ENCODE measurements around the gene HSD17B2. TPM values are rescaled to one million over a fixed set of nuclear protein-coding genes. Genes with fewer than 3 reads are reported as not detected.

The HSD17B2 gene
- polyA plus RNA-seq, 1 of the 3 experiments (the other 2 are of a cell fraction), result not detected

DNA sequence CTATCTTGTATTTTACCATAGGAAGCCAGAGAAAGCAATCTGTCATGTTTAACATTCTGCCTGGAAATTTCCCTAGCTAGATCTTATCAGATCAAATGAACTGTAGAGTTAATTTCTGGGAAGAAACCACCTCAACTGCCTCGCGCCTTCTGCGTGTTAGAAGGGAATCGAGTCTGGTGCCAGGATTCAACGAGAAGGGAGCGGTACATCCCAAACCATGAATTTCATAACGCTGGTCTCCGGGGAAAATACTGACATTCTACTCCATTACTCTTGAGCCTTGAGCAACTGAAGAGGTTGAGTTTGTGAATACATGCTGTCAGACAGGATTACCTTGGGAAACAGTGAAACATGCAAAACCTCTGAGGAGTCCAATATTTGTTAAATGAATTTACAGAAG, 99.8 kb downstream of the HSD17B2 start:
- POLR2A ChIA-PET, result no interaction called here

More for the DNA sequence above, 99.8 kb downstream of the HSD17B2 start:
- Histone ChIP-seq H3F3A (replicated peaks; ENCODE audit: insufficient read depth) (no peaks in the 10 kb centered on the region), H3K4me2 (no peak overlapping the region), H3K4me3 (ENCODE audit: low read depth in 2 of 2, low read length in 1 of 2) (no peak overlapping the region), H3K27ac (ENCODE audit: low read depth in 2 of 2, low read length in 1 of 2) (no peak overlapping the region), H3K9me3 (no peaks in the 10 kb centered on the region), H3K9ac (no peak overlapping the region), H3K36me3 (replicated peaks in 1 of 2; ENCODE audit: control insufficient read depth in 1 of 2, insufficient read depth in 2 of 2, low read length in 1 of 2) (peaks cover 0 to 6% of the 10 kb centered on the region in 2 experiments), H3K4me1 (ENCODE audit: control insufficient read depth in 1 of 2, insufficient read depth in 2 of 2, low read depth in 1 of 2, low read length in 1 of 2) (no peaks in the 10 kb centered on the region), H4K20me1 (ENCODE audit: insufficient read depth) (no peaks in the 10 kb centered on the region), H3K27me3 (ENCODE audit: insufficient read depth) (no peaks in the 10 kb centered on the region), H2AFZ (ENCODE audit: low read depth) (no peak overlapping the region), H3K79me2 (ENCODE audit: insufficient read depth) (no peaks in the 10 kb centered on the region), H3K9me2 (no peaks in the 10 kb centered on the region)
- DNase-seq, result no peak
- WGBS (ENCODE audit: low lambda C conversion rate), result 91% methylated on average over 8 of the region's 8 CpGs
- TF ChIP-seq NFIC (IDR thresholded peaks at IDR 0.05; ENCODE audit: borderline replicate concordance) (no peak), SIN3A (IDR thresholded peaks at IDR 0.05; ENCODE audit: borderline replicate concordance, low read depth, low read length) (no peak), RXRA (IDR thresholded peaks at IDR 0.05; ENCODE audit: borderline replicate concordance, low read depth) (no peak), MEF2A (IDR thresholded peaks at IDR 0.05; ENCODE audit: borderline replicate concordance, low read depth) (no peak), NRF1 (IDR thresholded peaks at IDR 0.05; ENCODE audit: low read depth, low read length) (no peak), EP300 (IDR thresholded peaks at IDR 0.05; ENCODE audit: borderline replicate concordance in 1 of 2, low read depth in 1 of 2, low read length in 1 of 2) (no peak)
- TF ChIP-seq, protein P1, sequence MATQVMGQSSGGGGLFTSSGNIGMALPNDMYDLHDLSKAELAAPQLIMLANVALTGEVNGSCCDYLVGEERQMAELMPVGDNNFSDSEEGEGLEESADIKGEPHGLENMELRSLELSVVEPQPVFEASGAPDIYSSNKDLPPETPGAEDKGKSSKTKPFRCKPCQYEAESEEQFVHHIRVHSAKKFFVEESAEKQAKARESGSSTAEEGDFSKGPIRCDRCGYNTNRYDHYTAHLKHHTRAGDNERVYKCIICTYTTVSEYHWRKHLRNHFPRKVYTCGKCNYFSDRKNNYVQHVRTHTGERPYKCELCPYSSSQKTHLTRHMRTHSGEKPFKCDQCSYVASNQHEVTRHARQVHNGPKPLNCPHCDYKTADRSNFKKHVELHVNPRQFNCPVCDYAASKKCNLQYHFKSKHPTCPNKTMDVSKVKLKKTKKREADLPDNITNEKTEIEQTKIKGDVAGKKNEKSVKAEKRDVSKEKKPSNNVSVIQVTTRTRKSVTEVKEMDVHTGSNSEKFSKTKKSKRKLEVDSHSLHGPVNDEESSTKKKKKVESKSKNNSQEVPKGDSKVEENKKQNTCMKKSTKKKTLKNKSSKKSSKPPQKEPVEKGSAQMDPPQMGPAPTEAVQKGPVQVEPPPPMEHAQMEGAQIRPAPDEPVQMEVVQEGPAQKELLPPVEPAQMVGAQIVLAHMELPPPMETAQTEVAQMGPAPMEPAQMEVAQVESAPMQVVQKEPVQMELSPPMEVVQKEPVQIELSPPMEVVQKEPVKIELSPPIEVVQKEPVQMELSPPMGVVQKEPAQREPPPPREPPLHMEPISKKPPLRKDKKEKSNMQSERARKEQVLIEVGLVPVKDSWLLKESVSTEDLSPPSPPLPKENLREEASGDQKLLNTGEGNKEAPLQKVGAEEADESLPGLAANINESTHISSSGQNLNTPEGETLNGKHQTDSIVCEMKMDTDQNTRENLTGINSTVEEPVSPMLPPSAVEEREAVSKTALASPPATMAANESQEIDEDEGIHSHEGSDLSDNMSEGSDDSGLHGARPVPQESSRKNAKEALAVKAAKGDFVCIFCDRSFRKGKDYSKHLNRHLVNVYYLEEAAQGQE (IDR thresholded peaks at IDR 0.05; ENCODE audit: low read depth, low read length), result no peak
- TF ChIP-seq, protein P2, sequence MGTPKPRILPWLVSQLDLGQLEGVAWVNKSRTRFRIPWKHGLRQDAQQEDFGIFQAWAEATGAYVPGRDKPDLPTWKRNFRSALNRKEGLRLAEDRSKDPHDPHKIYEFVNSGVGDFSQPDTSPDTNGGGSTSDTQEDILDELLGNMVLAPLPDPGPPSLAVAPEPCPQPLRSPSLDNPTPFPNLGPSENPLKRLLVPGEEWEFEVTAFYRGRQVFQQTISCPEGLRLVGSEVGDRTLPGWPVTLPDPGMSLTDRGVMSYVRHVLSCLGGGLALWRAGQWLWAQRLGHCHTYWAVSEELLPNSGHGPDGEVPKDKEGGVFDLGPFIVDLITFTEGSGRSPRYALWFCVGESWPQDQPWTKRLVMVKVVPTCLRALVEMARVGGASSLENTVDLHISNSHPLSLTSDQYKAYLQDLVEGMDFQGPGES (IDR thresholded peaks at IDR 0.05; ENCODE audit: low read depth, low read length), result no peak
- TF ChIP-seq, protein P3, sequence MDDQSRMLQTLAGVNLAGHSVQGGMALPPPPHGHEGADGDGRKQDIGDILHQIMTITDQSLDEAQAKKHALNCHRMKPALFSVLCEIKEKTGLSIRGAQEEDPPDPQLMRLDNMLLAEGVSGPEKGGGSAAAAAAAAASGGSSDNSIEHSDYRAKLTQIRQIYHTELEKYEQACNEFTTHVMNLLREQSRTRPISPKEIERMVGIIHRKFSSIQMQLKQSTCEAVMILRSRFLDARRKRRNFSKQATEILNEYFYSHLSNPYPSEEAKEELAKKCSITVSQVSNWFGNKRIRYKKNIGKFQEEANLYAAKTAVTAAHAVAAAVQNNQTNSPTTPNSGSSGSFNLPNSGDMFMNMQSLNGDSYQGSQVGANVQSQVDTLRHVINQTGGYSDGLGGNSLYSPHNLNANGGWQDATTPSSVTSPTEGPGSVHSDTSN (IDR thresholded peaks at IDR 0.05), result no peak
- TF ChIP-seq, protein P4, sequence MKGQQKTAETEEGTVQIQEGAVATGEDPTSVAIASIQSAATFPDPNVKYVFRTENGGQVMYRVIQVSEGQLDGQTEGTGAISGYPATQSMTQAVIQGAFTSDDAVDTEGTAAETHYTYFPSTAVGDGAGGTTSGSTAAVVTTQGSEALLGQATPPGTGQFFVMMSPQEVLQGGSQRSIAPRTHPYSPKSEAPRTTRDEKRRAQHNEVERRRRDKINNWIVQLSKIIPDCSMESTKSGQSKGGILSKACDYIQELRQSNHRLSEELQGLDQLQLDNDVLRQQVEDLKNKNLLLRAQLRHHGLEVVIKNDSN (IDR thresholded peaks at IDR 0.05; ENCODE audit: borderline replicate concordance, low read depth), result no peak
- TF ChIP-seq, protein P5, sequence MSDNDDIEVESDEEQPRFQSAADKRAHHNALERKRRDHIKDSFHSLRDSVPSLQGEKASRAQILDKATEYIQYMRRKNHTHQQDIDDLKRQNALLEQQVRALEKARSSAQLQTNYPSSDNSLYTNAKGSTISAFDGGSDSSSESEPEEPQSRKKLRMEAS (IDR thresholded peaks at IDR 0.05; ENCODE audit: low read depth), result no peak
- CTCF ChIA-PET, result no interaction called here

All from SK-N-SH (cell line).